GM23338 (cell line): ENCODE measurements around the gene OR8D2. TPM values are rescaled to one million over a fixed set of nuclear protein-coding genes. Genes with fewer than 3 reads are reported as not detected.

Experiments used
- ATAC-seq: fragments of 200-7000 bp; cut with Tn5 transposase; 3 replicates; pipeline ENCODE4 v1.9.1; 2020
- DNase-seq: peaks from one replicate; pipeline ENCODE4 v3.0.0-alpha.2; 2015; ENCODE audit warnings: low spot score
- H2AFZ ChIP-seq: fragments of 200-600 bp; sonication (generic); 2 replicates; pipeline ENCODE4 v1.8.0; 2016; ENCODE audit warnings: antibody characterized with exemption, mild to moderate bottlenecking, moderate library complexity
- H3F3A ChIP-seq: fragments of 200-600 bp; sonication (generic); replicated peaks from 2 replicates; pipeline ENCODE4 v1.8.0; 2017; ENCODE audit warnings: antibody characterized with exemption, mixed run types, low read depth
- H3K27ac ChIP-seq: fragments of 200-600 bp; sonication (generic); 2 replicates; pipeline ENCODE4 v1.6.1; 2016; ENCODE audit warnings: low read depth
- H3K27me3 ChIP-seq: fragments of 200-600 bp; sonication (generic); 2 replicates; pipeline ENCODE4 v1.8.0; 2016; ENCODE audit warnings: mild to moderate bottlenecking, mixed run types, moderate library complexity; ENCODE audit not compliant: insufficient read depth
- H3K36me3 ChIP-seq: fragments of 200-600 bp; sonication (generic); 2 replicates; pipeline ENCODE4 v1.8.0; 2016; ENCODE audit warnings: mild to moderate bottlenecking; ENCODE audit not compliant: insufficient read depth
- H3K4me1 ChIP-seq: fragments of 200-600 bp; sonication (generic); 2 replicates; pipeline ENCODE4 v1.8.0; 2016; ENCODE audit warnings: mild to moderate bottlenecking, moderate library complexity; ENCODE audit not compliant: insufficient read depth
- H3K4me2 ChIP-seq: fragments of 200-600 bp; sonication (generic); 2 replicates; pipeline ENCODE4 v1.7.1; 2017; ENCODE audit warnings: mixed run types
- H3K4me3 ChIP-seq: fragments of 200-600 bp; sonication (generic); 2 replicates; pipeline ENCODE4 v1.6.1; 2016; ENCODE audit warnings: mixed run types
- H3K79me2 ChIP-seq: fragments of 200-600 bp; sonication (generic); replicated peaks from 2 replicates; pipeline ENCODE4 v1.8.0; 2017; ENCODE audit warnings: mild to moderate bottlenecking; ENCODE audit not compliant: insufficient read depth
- H3K9me2 ChIP-seq: fragments of 200-600 bp; sonication (generic); 2 replicates; pipeline ENCODE4 v1.8.0; 2017; ENCODE audit not compliant: insufficient read depth
- H4K20me1 ChIP-seq: fragments of 200-600 bp; sonication (generic); replicated peaks from 2 replicates; pipeline ENCODE4 v1.8.0; 2017; ENCODE audit warnings: mild to moderate bottlenecking; ENCODE audit not compliant: insufficient read depth
- H3K27ac Mint-ChIP-seq: 2 replicates; pipeline ENCODE4 v1.8.0; 2020; ENCODE audit warnings: inconsistent platforms, mild to moderate bottlenecking, moderate library complexity, mixed read lengths
- H3K27me3 Mint-ChIP-seq: 3 replicates; pipeline ENCODE4 v1.8.0; 2022; ENCODE audit warnings: low read depth, mild to moderate bottlenecking, moderate library complexity, mixed read lengths, inconsistent platforms; ENCODE audit not compliant: insufficient read depth, poor library complexity
- H3K36me3 Mint-ChIP-seq: 3 replicates; pipeline ENCODE4 v1.8.0; 2021; ENCODE audit warnings: low read depth, mild to moderate bottlenecking, inconsistent platforms, moderate library complexity, mixed read lengths
- H3K4me1 Mint-ChIP-seq: 3 replicates; pipeline ENCODE4 v1.8.0; 2020; ENCODE audit warnings: mild to moderate bottlenecking, inconsistent platforms, mixed read lengths
- H3K4me3 Mint-ChIP-seq: 3 replicates; pipeline ENCODE4 v1.8.0; 2021; ENCODE audit warnings: moderate library complexity, mild to moderate bottlenecking, inconsistent platforms, mixed read lengths
- H3K9me3 Mint-ChIP-seq: 3 replicates; pipeline ENCODE4 v1.8.0; 2020; ENCODE audit warnings: moderate library complexity, mild to moderate bottlenecking, inconsistent platforms, mixed read lengths
- CREB1 ChIP-seq: fragments of 250-450 bp; sonication (Bioruptor Pico); IDR thresholded peaks from 2 replicates; pipeline ENCODE4 v1.5.0; 2020; ENCODE audit warnings: low read depth, mild to moderate bottlenecking, moderate library complexity
- CTCF ChIP-seq, 2 experiments: fragments of 200-600 bp in 1 of 2; sonication (generic) in 1 of 2; conservative IDR thresholded peaks; 2 replicates each; pipeline versions ENCODE4 v1.5.1 to v1.6.1; 2016 to 2017; ENCODE audit warnings: antibody characterized with exemption in 2 of 2, low read depth in 2 of 2, mild to moderate bottlenecking in 2 of 2, moderate library complexity in 1 of 2
- ETS1 ChIP-seq: IDR thresholded peaks from 2 replicates; pipeline ENCODE4 v1.6.1; 2016; ENCODE audit warnings: antibody characterized with exemption
- EZH2 ChIP-seq: fragments of 200-600 bp; sonication (generic); IDR thresholded peaks from one replicate; pipeline ENCODE4 v1.8.0; 2017; ENCODE audit warnings: antibody characterized with exemption, mild to moderate bottlenecking, low read depth; ENCODE audit not compliant: unreplicated experiment
- EZH2phosphoT487 ChIP-seq: fragments of 200-600 bp; sonication (generic); IDR thresholded peaks from one replicate; pipeline ENCODE4 v1.8.1; 2018; ENCODE audit warnings: antibody characterized with exemption; ENCODE audit not compliant: unreplicated experiment
- JUNB ChIP-seq: IDR thresholded peaks from one replicate; pipeline ENCODE4 v1.6.1; 2016; ENCODE audit warnings: antibody characterized with exemption; ENCODE audit not compliant: unreplicated experiment
- NANOG ChIP-seq: IDR thresholded peaks from 2 replicates; pipeline ENCODE4 v1.6.1; 2016; ENCODE audit warnings: antibody characterized with exemption, borderline replicate concordance
- POLR2AphosphoS5 ChIP-seq: IDR thresholded peaks from 2 replicates; pipeline ENCODE4 v1.6.1; 2016; ENCODE audit warnings: antibody characterized with exemption, low read depth
- REST ChIP-seq: IDR thresholded peaks from one replicate; pipeline ENCODE4 v1.6.1; 2018; ENCODE audit warnings: antibody characterized with exemption; ENCODE audit not compliant: unreplicated experiment
- STAT1 ChIP-seq: IDR thresholded peaks from one replicate; pipeline ENCODE4 v1.6.1; 2016; ENCODE audit warnings: antibody characterized with exemption; ENCODE audit not compliant: unreplicated experiment
- ZNF114 ChIP-seq: fragments of 250-450 bp; sonication (Bioruptor Pico); IDR thresholded peaks from 2 replicates; pipeline ENCODE4 v1.5.0; 2020; ENCODE audit warnings: mild to moderate bottlenecking, moderate library complexity
- ZNF331 ChIP-seq: fragments of 250-450 bp; sonication (Bioruptor Pico); IDR thresholded peaks from 2 replicates; pipeline ENCODE4 v1.5.0; 2020; ENCODE audit warnings: low read depth, mild to moderate bottlenecking, moderate library complexity
- polyA plus RNA-seq: library from polyadenylated mRNA; unstranded; fragments of >200 nt; fragmentation: Nextera tagmentation; extraction: Ambion mirVana; gene quantifications from 2 replicates; pipeline ENCODE4 v1.2.1, GENCODE V29; 2016
- total RNA-seq: library from RNA; depleted of rRNA; stranded (reverse); fragments of >200 nt; shearing (Covaris generic); gene quantifications from 2 replicates; pipeline ENCODE4 v1.2.3, GENCODE V29; 2014

The OR8D2 gene
- total and polyA plus RNA-seq, 2 experiments from 2014 or later: not detected

- no peak for TF ChIP-seq REST
Measured at GRCh38 chr11:124311670-124312069, 8.3 kb downstream of the OR8D2 start (continued).

GRCh38 chr11:124311269-124311668, 8.7 kb downstream of the OR8D2 start:
- no peaks in the 10 kb centered on the region for H3K79me2 ChIP-seq
- H3F3A ChIP-seq: no peaks in the 10 kb centered on the region
- ATAC-seq: no peak
- H4K20me1 ChIP-seq: no peaks in the 10 kb centered on the region
- no peak overlapping the region for H3K4me3 ChIP-seq
- no peak overlapping the region for H2AFZ ChIP-seq
- H3K27me3 ChIP-seq: no peaks in the 10 kb centered on the region
- DNase-seq: no peak
- no peaks in the 10 kb centered on the region for H3K36me3 ChIP-seq
- Mint-ChIP-seq H3K27me3 (no peaks in the 10 kb centered on the region), H3K27ac (no peak overlapping the region), H3K4me3 (no peak overlapping the region), H3K4me1 (no peaks in the 10 kb centered on the region), H3K9me3 (no peaks in the 10 kb centered on the region), H3K36me3 (no peaks in the 10 kb centered on the region)
- peaks cover 13% of the 10 kb centered on the region; the same call in 1 of the 2 replicates for H3K9me2 ChIP-seq
- no peak overlapping the region for H3K4me2 ChIP-seq
- no peak overlapping the region for H3K27ac ChIP-seq
- H3K4me1 ChIP-seq: no peaks in the 10 kb centered on the region
- TF ChIP-seq CTCF (conservative IDR thresholded peaks at IDR 0.05; ENCODE audit: low read depth in 2 of 2) (no peak), NANOG (no peak), JUNB (no peak), POLR2AphosphoS5 (no peak), CREB1 (CRISPR knock-in tag) (no peak), ZNF114 (CRISPR knock-in tag) (no peak), REST (no peak), ETS1 (no peak), EZH2 (no peak), ZNF331 (CRISPR knock-in tag) (no peak), EZH2phosphoT487 (no peak), STAT1 (no peak)
